ENCODE measurements around the gene NT5C1A. TPM values are rescaled to one million over a fixed set of nuclear protein-coding genes. Genes with fewer than 3 reads are reported as not detected.

Gene NT5C1A
- total RNA-seq, 1 donor from 2014 or later, result not detected

- intact Hi-C loops (cut with micrococcal nuclease), result no loop called here
Measured at GRCh38 chr1:39639305-39640130, 32.4 kb downstream of the NT5C1A start, which contains the start of gene HEYL. HEYL (minus strand) TSS chr1:39639643; CDS start chr1:39639625, 18 bp downstream.

- intact Hi-C loops (cut with micrococcal nuclease), result no loop called here
Measured at GRCh38 chr1:39638965-39639304, 33.0 kb downstream of the NT5C1A start.

- intact Hi-C loops (cut with micrococcal nuclease), result no loop called here
Measured at GRCh38 chr1:39637361-39637760, 34.5 kb downstream of the NT5C1A start.

GRCh38 chr1:39635871-39636210, 36.1 kb downstream of the NT5C1A start:
- intact Hi-C loops (cut with micrococcal nuclease), result no loop called here

GRCh38 chr1:39635205-39635870, 36.6 kb downstream of the NT5C1A start:
- intact Hi-C loops (cut with micrococcal nuclease), result no loop called here

- intact Hi-C loops (cut with micrococcal nuclease), result no loop called here
Measured at GRCh38 chr1:39633422-39633821, 38.5 kb downstream of the NT5C1A start.

- intact Hi-C loops (cut with micrococcal nuclease), result no loop called here
Measured at GRCh38 chr1:39632682-39633417, 39.1 kb downstream of the NT5C1A start.

GRCh38 chr1:39632323-39632681, 39.6 kb downstream of the NT5C1A start:
- intact Hi-C loops (cut with micrococcal nuclease), result no loop called here

GRCh38 chr1:39631361-39632322, 40.3 kb downstream of the NT5C1A start:
- intact Hi-C loops (cut with micrococcal nuclease), result no loop called here

GRCh38 chr1:39628807-39629350, 43.0 kb downstream of the NT5C1A start:
- intact Hi-C loops (cut with micrococcal nuclease), result no loop called here

GRCh38 chr1:39626646-39627045, 45.3 kb downstream of the NT5C1A start:
- intact Hi-C loops (cut with micrococcal nuclease), result no loop called here

GRCh38 chr1:39625462-39626273, 46.2 kb downstream of the NT5C1A start:
- intact Hi-C loops (cut with micrococcal nuclease), result no loop called here

- intact Hi-C loops (cut with micrococcal nuclease), result no loop called here
Measured at GRCh38 chr1:39625009-39625408, 46.9 kb downstream of the NT5C1A start.

- intact Hi-C loops (cut with micrococcal nuclease), result no loop called here
Measured at GRCh38 chr1:39623053-39623452, 48.9 kb downstream of the NT5C1A start.

- intact Hi-C loops (cut with micrococcal nuclease), result no loop called here
Measured at GRCh38 chr1:39622427-39622826, 49.5 kb downstream of the NT5C1A start.

- intact Hi-C loops (cut with micrococcal nuclease), result no loop called here
Measured at GRCh38 chr1:39620659-39621165, 51.2 kb downstream of the NT5C1A start.

GRCh38 chr1:39617488-39618049, 54.3 kb downstream of the NT5C1A start:
- intact Hi-C loops (cut with micrococcal nuclease), result no loop called here

GRCh38 chr1:39615086-39615673, 56.7 kb downstream of the NT5C1A start:
- intact Hi-C loops (cut with micrococcal nuclease), result no loop called here

- intact Hi-C loops (cut with micrococcal nuclease), result no loop called here
Measured at GRCh38 chr1:39614488-39614887, 57.4 kb downstream of the NT5C1A start.
